GM19193 (cell line): ENCODE measurements around the gene LEF1.

ENCODE experiments used
- POLR2A ChIP-seq: IDR thresholded peaks from 4 replicates; pipeline ENCODE4 v1.6.1; 2011; ENCODE audit not compliant: insufficient read depth, insufficient read length; ENCODE audit errors: extremely low read depth

LEF1 gene

DNA sequence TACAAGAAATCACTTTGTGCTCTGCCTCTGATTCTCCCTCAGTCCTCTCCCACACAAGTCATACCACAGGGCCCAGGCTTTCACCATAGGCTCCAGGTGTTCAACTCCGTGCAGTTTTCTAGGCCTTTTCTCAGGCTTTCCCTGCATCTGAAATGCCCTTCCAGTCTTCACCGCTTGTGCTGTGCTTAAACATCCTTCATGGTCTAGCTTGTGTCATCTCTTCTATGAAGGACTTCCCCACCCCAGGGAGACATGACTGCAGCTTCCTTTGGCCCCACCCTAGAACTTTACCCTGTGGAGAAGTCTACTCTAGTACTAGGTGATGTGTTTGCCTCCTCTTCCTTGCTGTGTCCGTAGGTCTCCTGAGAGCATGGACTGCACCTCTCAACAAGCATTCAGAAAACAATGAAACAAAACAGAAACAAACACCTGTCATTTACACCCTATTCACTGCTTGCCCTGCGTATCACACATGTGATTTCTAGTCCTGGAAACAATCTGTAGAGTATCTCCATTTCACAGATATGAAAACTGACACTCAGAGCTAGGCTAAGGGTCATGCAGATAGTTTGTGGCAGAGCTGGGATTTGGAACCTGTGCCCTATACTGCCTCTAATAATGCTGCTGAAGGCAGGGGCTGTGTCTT is 22.7 kb upstream of the LEF1 start:
- TF ChIP-seq POLR2A, result no peak

DNA sequence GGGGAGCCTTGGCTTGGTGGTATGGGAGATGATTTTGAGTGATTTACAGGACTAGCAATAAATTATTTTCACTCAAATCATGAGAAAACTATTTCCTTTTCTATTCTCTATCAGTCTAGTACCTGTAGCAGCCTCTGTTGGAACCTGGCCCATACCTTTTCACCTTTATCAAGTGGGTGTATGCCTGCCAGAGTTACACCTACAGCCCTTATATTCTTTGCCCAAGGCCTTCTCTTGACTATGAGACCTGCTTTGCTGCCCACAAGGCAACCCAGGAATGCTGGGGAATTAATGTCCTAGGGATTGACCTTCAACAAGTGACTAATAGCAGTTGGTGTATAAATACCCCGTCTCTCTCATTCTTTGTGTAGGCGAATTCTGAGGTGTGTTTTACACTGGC is 20.0 kb upstream of the LEF1 start:
- TF ChIP-seq POLR2A, result no peak

DNA sequence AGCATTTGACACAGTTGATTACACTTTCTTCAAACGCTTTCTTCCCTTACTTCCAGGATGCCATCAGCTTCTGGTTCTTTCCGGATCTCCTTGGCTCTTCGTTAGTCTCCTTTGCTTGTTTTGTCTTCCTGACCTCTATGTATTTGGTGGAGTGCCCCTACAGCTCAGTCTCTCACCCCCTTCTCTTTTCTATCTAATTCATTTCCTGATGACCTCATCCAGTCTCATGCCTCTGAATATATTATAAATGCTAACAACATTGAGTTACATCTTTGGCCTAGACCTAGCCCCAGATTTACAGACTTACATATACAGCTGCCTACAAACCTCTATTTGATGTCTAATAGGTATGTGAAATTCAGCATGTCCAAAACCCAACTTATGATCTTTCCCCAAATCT is 16.5 kb upstream of the LEF1 start:
- TF ChIP-seq POLR2A, result no peak

DNA sequence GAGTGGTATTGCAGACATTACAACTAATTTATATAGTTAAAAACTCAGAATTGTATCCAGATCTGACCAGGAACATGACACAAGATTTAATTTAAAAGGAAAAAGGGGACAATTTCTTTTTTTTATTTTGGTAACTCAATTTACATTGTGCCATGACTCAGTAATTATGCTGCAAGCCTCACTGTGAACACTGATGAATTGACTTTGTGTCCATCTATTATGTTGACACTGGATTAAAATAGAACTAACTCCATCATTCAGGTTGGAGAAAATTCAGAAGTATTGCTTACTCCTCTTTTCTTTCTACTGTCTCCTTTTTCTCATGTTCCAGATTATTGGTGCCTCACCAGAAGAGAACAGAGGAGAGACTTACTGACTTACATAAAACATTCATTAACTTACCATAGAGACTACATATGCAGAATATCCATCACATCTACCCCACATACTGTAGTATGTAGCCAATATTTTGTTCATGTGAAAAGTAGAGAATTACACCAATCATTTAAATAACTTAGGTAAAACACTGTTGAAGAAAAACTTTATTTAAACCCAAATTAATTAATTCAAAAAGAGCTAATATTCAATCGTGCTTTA is 15.8 kb upstream of the LEF1 start:
- TF ChIP-seq POLR2A, result no peak

DNA sequence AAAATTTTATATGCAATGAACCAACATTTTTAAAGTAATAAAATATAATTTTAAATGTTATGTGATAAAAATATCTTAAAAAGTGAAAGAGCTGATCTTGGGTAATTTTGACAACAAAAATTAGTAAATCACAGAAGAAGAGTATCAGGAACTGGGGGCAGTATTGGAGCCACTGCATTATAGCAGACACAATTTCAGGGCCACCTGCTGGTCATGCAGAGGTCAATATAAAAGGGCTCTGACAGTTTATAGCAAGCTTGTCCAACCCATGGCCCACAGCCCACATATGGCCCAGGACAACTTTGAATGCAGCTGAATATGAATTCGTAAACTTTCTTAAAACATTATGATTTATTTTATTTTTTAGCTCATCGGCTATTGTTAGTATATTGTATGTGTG is 13.0 kb upstream of the LEF1 start:
- no peak for TF ChIP-seq POLR2A

DNA sequence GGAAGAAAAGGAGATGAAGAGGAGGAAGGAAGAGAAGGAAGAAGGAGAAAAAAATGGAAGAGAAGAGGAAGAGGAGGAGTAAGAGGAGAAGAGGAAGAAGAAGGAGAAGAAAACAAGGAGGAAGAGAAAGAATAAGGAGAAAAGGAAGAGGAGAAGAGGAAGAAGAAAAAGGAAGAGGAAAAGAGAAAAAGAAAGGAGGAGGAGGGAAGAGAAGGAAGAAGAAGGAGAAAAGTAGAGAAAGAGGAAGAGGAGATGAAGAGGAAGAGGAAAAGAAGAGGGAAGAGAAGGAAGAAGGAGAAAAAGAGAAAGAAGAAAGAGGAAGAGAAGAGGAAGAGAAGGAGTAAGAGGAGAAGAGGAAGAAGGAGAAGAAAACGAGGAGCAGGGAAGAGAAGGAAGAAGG is 11.8 kb upstream of the LEF1 start:
- TF ChIP-seq POLR2A, result no peak

DNA sequence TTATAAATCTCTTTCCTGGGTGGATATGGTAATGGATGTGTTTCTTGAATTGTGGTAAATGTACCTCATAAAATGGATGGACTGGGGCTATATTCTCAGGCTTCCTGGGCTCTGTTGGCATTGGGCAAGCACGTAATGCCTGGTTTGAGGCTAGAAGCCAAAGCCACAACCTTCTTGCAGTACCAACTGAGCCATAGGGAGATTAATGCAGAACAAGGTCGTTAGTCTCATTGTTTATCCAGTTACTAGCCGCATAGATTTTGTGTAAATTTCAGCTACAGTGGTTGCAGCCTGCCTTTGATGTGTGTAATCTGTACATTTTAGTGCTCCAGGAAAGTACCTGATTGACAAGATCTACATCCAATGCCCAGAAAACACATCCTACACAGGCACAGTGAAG is 7.2 kb upstream of the LEF1 start:
- no peak for TF ChIP-seq POLR2A

DNA sequence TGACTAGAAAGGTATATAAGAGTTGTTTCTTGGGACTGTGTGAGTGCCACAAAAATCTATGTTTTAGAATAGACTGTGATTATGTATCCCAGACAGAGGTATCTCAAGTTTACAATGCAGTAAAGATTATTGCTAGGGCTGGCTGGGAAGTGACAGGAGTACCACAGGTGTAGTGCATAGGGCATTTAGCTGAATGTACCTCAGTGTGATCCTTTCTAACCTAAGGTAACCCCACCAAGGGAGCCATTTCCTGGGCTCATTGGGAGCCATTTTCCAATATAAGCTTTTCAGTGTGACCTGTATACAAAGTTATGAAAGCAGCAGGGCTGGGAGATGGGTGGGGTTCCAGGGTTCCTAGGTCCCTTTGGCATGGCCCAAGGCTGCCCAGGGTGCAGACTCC is 6.1 kb upstream of the LEF1 start:
- no peak for TF ChIP-seq POLR2A

DNA sequence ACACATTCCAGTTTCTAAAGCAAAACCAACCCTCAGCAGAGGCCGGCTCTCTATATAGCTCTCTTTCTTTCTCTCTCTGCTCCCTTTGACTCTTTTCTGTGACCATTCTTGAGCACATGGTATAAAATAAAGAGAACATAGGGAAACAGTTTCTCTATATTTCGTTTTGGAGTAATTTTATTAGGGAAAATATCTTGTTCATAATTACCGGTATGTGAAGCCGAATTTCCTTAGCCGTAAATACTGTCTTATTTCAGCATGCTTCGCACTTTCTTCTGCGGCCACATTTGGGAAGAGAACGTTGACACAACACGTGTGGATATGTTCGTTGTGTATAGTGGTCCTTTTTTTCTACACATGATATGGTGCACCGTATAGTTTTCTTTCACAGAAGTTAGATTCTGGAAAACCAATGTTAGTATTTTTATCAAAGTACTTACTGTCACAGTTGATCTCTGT is 4.9 kb upstream of the LEF1 start:
- no peak for TF ChIP-seq POLR2A

DNA sequence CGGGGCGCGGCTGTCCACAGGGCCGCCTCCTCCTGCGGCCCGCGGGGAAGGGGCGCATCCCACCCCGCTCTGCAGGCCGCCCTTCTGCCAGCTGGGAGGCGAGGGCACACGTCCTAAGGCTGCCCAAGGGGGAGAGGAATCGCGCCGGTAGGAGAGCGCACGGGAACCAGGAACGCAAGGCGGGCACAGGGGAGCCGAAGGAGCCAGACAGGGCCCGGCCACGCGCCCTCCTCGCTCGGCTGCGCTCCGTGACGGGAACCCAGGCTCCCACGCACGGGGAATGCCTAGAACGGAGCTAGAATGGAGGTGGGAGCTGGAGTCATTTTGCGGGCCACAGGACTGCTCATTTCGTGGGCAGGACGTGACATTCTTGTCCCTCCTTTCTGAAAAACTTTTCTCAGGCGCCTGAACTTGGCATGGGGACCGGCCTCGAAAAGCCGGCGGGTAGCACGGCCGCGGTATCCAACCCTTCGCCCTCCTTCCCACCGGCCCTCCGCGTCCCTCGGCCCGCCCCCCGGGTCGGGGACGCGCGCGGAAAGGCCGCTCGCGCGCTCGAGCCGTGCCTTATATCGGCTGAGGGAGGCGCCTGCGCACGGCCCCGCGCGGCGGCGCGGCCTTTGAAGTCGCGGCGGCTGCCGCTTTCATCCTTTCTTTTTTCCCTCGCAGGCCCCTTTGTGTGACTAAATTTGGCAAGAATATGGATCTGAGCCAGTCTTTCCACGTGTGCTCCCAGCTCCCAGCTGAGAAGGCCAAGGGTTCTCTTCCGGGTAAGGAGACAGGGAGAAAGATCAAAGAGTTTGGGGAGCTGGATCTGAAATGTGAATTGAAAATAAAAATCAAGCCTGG is 4.2 kb upstream of the LEF1 start:
- no peak for TF ChIP-seq POLR2A

DNA sequence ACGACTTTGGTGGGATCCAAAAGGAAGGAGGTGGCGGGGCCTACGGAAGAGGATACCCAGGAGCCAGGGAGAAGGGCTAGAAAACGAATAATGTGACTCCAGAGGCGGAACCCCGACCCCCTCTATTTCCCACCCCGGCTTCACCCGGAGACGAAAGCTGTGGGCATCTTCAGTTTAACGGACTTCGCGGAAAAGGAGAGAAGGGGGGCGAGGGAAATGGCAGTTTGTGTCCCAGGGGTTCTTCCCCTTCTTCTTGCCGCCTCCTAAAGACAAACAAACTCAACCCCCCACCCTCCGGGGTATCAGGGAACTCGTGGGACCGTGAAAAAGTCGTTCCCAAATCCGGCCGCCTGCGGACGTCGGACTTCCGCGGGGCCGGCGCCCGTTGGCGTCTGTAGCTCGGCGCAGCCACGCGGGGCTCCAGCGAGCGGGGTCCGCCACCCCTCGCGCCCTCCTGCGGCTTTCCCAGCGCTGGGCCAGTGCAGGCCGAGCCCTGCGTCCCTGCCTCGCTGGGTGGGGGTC is 3.6 kb upstream of the LEF1 start:
- TF ChIP-seq POLR2A, result no peak

DNA sequence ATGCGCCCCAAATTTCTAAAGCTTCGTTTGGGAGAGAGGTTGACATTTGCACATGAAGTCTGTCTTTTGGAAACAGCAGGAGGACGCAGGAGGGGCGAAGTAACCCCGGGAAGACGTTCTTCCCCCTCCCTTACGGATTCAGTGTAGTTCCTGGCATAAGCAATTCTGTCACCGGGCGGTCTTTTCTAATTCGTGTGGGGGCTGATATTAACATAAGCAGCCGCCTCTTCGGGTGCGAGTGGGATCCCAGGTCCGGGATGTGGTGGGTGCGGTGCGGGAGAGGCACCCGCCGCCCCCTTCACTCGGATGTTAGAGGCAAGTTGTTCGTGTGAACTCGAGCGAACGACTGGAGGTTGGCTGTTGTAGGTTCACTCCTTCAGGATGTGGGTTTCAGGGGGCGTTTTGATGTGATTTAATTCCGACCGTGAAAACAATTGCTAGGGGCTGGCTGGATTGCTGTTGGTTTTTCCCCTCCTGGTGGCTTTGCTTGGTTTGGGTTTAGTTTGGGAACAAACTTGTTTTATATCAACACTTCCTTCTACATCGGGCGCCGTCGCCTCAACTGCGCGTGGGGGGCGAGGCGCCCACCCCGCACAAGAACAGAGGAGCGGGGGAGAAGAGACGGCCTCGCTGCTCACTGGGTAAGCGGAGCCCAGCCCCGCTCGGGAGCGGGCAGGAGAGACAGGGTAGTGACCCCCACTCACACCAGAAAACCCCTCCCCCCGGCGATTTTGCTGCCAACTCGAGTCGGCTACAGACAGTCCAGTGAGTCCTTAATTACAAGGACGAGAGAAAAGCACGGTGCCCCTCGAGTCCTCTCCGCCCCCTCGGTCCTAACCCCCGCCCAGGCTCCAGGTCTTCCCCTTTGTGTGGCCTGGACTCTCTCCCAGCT is 2.9 kb upstream of the LEF1 start:
- TF ChIP-seq POLR2A, result no peak

DNA sequence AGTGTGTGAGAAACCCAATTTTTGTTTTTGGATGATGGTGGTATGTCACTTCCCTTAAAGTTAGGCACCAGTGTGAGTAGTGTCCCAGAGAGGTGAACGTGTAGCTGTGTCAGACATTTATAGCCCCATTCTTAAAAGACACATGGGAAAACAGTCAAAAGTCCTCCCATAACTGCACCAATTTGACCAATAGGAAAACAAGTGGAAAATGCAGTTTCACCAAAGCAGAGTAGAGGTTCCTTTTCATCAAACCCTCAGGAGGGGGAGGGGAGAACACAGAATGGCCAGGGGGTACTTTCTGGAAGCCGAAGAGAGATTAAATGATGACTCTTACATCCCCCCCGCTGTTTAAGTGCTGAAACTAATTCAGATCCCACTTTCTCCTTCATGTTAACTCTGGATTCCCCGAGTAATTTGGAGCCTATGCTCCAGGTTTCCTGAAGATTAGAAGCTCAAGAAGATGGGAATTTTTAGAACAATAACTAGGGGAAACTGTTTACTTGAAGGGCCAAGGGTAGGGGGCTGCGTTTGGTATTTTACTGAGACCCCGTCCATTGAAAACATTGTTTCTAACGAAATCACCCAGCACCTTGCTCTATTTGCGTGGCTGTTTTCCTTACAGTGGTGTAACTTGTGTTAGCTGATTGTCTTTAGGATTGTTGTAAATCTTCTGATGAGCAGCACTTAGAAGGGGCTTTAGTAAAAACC is 2.1 kb upstream of the LEF1 start:
- TF ChIP-seq POLR2A, result no peak

DNA sequence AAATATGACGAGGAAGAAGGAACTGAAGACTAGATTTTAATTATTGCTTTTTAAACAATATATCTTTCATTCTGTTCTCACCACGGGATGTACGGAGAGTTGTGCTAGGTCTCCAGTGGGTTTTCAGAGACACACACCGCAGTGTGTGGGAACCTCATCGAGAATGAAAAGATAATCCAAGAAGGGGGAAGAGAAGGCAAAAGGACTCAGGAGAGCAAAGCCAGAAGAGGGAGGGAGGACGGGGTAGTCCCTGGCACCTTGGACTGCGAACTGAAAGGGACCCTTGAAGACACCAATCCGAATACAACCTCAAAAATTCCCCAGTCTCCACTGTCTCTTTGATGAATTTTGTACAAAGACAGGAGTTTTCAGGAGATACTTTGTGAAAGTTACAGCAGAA is 932 bp upstream of the LEF1 start:
- TF ChIP-seq POLR2A, result no peak
